K562 (cell line): ENCODE data around the gene DBNL. TPM values are rescaled to one million over a fixed set of nuclear protein-coding genes. Genes with fewer than 3 reads are reported as not detected.

ENCODE experiments used
- ATAC-seq: fragments of 200-7000 bp; cut with Tn5 transposase; 3 replicates; pipeline ENCODE4 v1.9.1; 2020; ENCODE audit warnings: moderate library complexity
- BruUV-seq: library from RNA; stranded (reverse); fragments of 400-500 nt; replicated peaks from 2 replicates; lab custom pipeline; 2021; lab: Mats Ljungman, UMichigan
- CTCF ChIA-PET: fragments of 300-600 bp; formaldehyde crosslinking; extraction: SDS; loops from one replicate; lab custom pipeline; 2021; ENCODE audit warnings: low intra/inter-chr PET ratio; lab: Yijun Ruan, JAX
- POLR2A ChIA-PET: fragments of 300-600, 350-650 bp; sonication (Branson Sonifier 250); formaldehyde crosslinking; extraction: SDS; loops from one replicate; lab custom pipeline; 2021; ENCODE audit warnings: antibody characterized with exemption, inconsistent platforms; lab: Yijun Ruan, JAX
- DNase-seq, 4 experiments: peaks; one replicate each; pipeline versions ENCODE4 v3.0.0 to v3.0.0-alpha.2; 2011 to 2018; ENCODE audit warnings: low spot score in 3 of 4, mixed read lengths in 3 of 4; ENCODE audit errors: extremely low read depth in 1 of 4
- FAIRE-seq: peaks from 2 replicates; lab custom pipeline; 2011; peaks lifted over from hg19 to GRCh38; lab: Jason Lieb, UNC
- H2AFZ ChIP-seq: 2 replicates; pipeline ENCODE4 v1.6.0; 2011; ENCODE audit warnings: low read depth, low read length, control low read depth, inconsistent platforms
- H3K27ac ChIP-seq: fragments of 200-600 bp; 3 replicates; pipeline ENCODE4 v1.8.0; 2011; ENCODE audit warnings: low read depth, mild to moderate bottlenecking, control low read depth, inconsistent platforms, low read length, moderate library complexity, mixed read lengths; ENCODE audit errors: extremely low read depth
- H3K27me3 ChIP-seq, 2 experiments: fragments of 300-600 bp in 1 of 2; 2 replicates in 1 of 2; 3 replicates in 1 of 2; pipeline versions ENCODE4 v1.6.0 to v1.8.0; 2011; ENCODE audit warnings: inconsistent platforms in 2 of 2, low read length in 2 of 2, mild to moderate bottlenecking in 1 of 2, mixed read lengths in 1 of 2, moderate library complexity in 1 of 2; ENCODE audit not compliant: control insufficient read depth in 2 of 2, insufficient read depth in 2 of 2
- H3K36me3 ChIP-seq: fragments of 300-600 bp; 3 replicates; pipeline ENCODE4 v1.8.0; 2011; ENCODE audit warnings: mild to moderate bottlenecking, low read length, inconsistent platforms; ENCODE audit not compliant: control insufficient read depth, insufficient read depth
- H3K4me1 ChIP-seq, 2 experiments: fragments of 200-600 bp in 1 of 2; replicated peaks in 1 of 2; 2 replicates in 1 of 2; 3 replicates in 1 of 2; pipeline versions ENCODE4 v1.5.1 to v1.8.0; 2011; ENCODE audit warnings: inconsistent platforms in 2 of 2, low read length in 2 of 2, mild to moderate bottlenecking in 1 of 2, mixed read lengths in 1 of 2, moderate library complexity in 1 of 2; ENCODE audit not compliant: control insufficient read depth in 2 of 2, insufficient read depth in 2 of 2
- H3K4me2 ChIP-seq: 2 replicates; pipeline ENCODE4 v1.6.1; 2011; ENCODE audit warnings: low read length, control low read depth, inconsistent platforms, mixed read lengths; ENCODE audit not compliant: insufficient read depth
- H3K4me3 ChIP-seq: fragments of 200-600 bp; sonication (generic), shearing (Covaris generic); 2 replicates; pipeline ENCODE4 v1.5.1; 2016; ENCODE audit warnings: control low read depth, inconsistent platforms
- H3K79me2 ChIP-seq: fragments of 200-600 bp; 3 replicates; pipeline ENCODE4 v1.8.0; 2011; ENCODE audit warnings: low read length, inconsistent platforms; ENCODE audit not compliant: control insufficient read depth, insufficient read depth
- H3K9ac ChIP-seq, 2 experiments: 2 replicates each; pipeline versions ENCODE4 v1.6.0 to v1.6.1; 2011; ENCODE audit warnings: low read depth in 2 of 2, low read length in 2 of 2, control low read depth in 1 of 2, inconsistent platforms in 1 of 2, mild to moderate bottlenecking in 1 of 2, mixed read lengths in 1 of 2; ENCODE audit not compliant: insufficient read depth in 1 of 2
- H3K9me1 ChIP-seq: one replicate; pipeline ENCODE4 v1.6.0; 2011; ENCODE audit warnings: inconsistent platforms, mild to moderate bottlenecking, low read length, moderate library complexity; ENCODE audit not compliant: control insufficient read depth, insufficient read depth
- H3K9me3 ChIP-seq: replicated peaks from 2 replicates; pipeline ENCODE4 v1.5.1; 2011; ENCODE audit warnings: low read depth, low read length, inconsistent platforms; ENCODE audit not compliant: control insufficient read depth, insufficient read depth
- H4K20me1 ChIP-seq: replicated peaks from 2 replicates; pipeline ENCODE4 v1.6.1; 2011; ENCODE audit warnings: low read length, inconsistent platforms, mixed read lengths; ENCODE audit not compliant: control insufficient read depth, insufficient read depth
- HDAC1 ChIP-seq, 2 experiments: fragments of 450-650 bp; IDR thresholded peaks; 2 replicates each; pipeline ENCODE4 v1.6.1; 2016 to 2017; ENCODE audit warnings: inconsistent platforms in 1 of 2, mild to moderate bottlenecking in 1 of 2, moderate library complexity in 1 of 2
- HLTF ChIP-seq: fragments of 450-650 bp; IDR thresholded peaks from 2 replicates; pipeline ENCODE4 v1.6.1; 2016
- HMG20A ChIP-seq: fragments of 450-650 bp; formaldehyde crosslinking; conservative IDR thresholded peaks from 2 replicates; pipeline ENCODE4 v1.4.0; 2020; ENCODE audit warnings: mild to moderate bottlenecking, mixed read lengths
- HNRNPH1 ChIP-seq: fragments of 200-400 bp; formaldehyde crosslinking; optimal IDR thresholded peaks from 2 replicates; pipeline ENCODE3; 2017; ENCODE audit warnings: low read depth, mild to moderate bottlenecking, low read length, moderate library complexity
- TFAM ChIP-seq: fragments of 250-450 bp; sonication (Bioruptor Pico); conservative IDR thresholded peaks from 2 replicates; pipeline ENCODE4 v1.5.0; 2021; ENCODE audit warnings: mild to moderate bottlenecking, moderate library complexity
- THRAP3 ChIP-seq: fragments of 450-650 bp; IDR thresholded peaks from 2 replicates; pipeline ENCODE4 v1.6.1; 2016; ENCODE audit warnings: mild to moderate bottlenecking, inconsistent platforms, borderline replicate concordance
- XRCC4 ChIP-seq: IDR thresholded peaks from one replicate; pipeline ENCODE4 v1.6.1; 2011; ENCODE audit not compliant: insufficient read depth, insufficient read length; ENCODE audit errors: extremely low read depth
- ZNF384 ChIP-seq: IDR thresholded peaks from 2 replicates; pipeline ENCODE4 v1.6.1; 2012; ENCODE audit warnings: low read depth, low read length, improper control_type of control experiment
- WGBS: fragments of 100-300 bp; shearing (Covaris generic); methylation state at CpG from one replicate; pipeline ENCODE4 v1.1.6; 2016; ENCODE audit warnings: low coverage, mixed read lengths; ENCODE audit not compliant: insufficient coverage; ENCODE audit errors: missing lambda C conversion rate; 5-methylcytosine and 5-hydroxymethylcytosine counted together
- in situ Hi-C: fragments of 300-500 bp; cut with MboI; formaldehyde crosslinking; loops from 4 replicates; pipeline ENCODE4 v1.15.0; 2018; ENCODE audit warnings: inconsistent platforms, mixed read lengths
- intact Hi-C: fragments of 100-400 bp; cut with micrococcal nuclease; formaldehyde crosslinking; loops from 2 replicates; pipeline ENCODE4 v1.14.2; 2022
- polyA plus RNA-seq, 8 experiments: library from polyadenylated mRNA; depleted of rRNA in 4 of 8; stranded (reverse) in 5 of 8; unstranded in 3 of 8; fragments of >200 nt; fragmentation: Nextera tagmentation in 2 of 8; fragmentation: Illumina TruSeq in 1 of 8; extraction: Ambion mirVana in 2 of 8; extraction: Trizol in 1 of 8; gene quantifications; 2 replicates each; pipeline versions ENCODE4 v1.2.1 to v1.2.3, GENCODE V29; 2011 to 2014; ENCODE audit warnings: inconsistent platforms in 1 of 8, missing spikeins in 1 of 8
- total RNA-seq, 7 experiments: library from RNA; depleted of rRNA in 6 of 7; stranded (reverse); fragments of >200 nt in 6 of 7; fragmentation: Illumina TruSeq in 2 of 7; extraction: Trizol in 2 of 7; gene quantifications; 2 replicates each; pipeline versions ENCODE4 v1.2.1 to v1.2.3, GENCODE V29; 2011 to 2021; ENCODE audit warnings: low replicate concordance in 1 of 7
- TF ChIP-seq, protein P1 (sequence below): fragments of 250-450 bp; sonication (Bioruptor Pico); IDR thresholded peaks from 2 replicates; pipeline ENCODE4 v1.4.0; 2020; ENCODE audit warnings: borderline replicate concordance
- TF ChIP-seq, protein P2 (sequence below): fragments of 450-650 bp; IDR thresholded peaks from 2 replicates; pipeline ENCODE4 v1.6.1; 2016; ENCODE audit warnings: missing biosample characterization, missing genetic modification characterization
- TF ChIP-seq, protein P3 (sequence below), 3 experiments: fragments of 200-800 bp in 1 of 3; sonication (Bioruptor generic) in 1 of 3; sonication (generic) in 1 of 3; formaldehyde crosslinking in 1 of 3; IDR thresholded peaks; 2 replicates each; pipeline versions ENCODE4 v1.6.1 to v1.8.0; 2016 to 2022; ENCODE audit warnings: mild to moderate bottlenecking in 2 of 3, missing compliant biosample characterization in 2 of 3, missing genetic modification characterization in 2 of 3, missing genetic modification reagents in 1 of 3
- TF ChIP-seq, protein P4 (sequence below): fragments of 450-650 bp; formaldehyde crosslinking; IDR thresholded peaks from 2 replicates; pipeline ENCODE4 v1.4.0; 2022; ENCODE audit warnings: missing genetic modification characterization
- TF ChIP-seq, protein P5 (sequence below): fragments of 250-450 bp; sonication (Bioruptor Pico); IDR thresholded peaks from 2 replicates; pipeline ENCODE4 v1.8.0; 2022; ENCODE audit warnings: inconsistent platforms

DBNL gene
- total and polyA plus RNA-seq, 9 of the 15 experiments (the other 6 are each of a cell fraction or from before 2014, with no cell fraction given): 1.9 to 65.1 (median 38.9) TPM

DNA sequence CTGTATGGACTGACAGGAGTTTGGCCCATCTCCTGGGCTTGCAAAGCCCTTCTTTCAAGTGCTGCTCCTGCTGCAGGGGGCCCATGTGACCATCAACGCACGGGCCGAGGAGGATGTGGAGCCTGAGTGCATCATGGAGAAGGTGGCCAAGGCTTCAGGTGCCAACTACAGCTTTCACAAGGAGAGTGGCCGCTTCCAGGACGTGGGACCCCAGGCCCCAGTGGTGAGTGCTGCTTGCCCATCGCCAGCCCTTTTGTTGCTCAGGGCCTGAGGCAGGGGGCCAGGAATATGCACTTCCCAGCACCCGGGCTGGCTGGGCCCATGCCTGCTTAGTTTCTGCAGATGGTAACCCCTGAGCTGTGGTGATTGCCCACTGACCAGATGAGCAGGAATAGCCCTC is 12.2 kb downstream of the DBNL start:
- no peaks in the 10 kb centered on the region for H3K79me2 ChIP-seq
- H3K4me1 ChIP-seq: peaks cover 0 to 10% of the 10 kb centered on the region in 2 experiments; a peak in 1 of 5 replicates
- H3K9ac ChIP-seq: peak overlapping the region in 1 of 2 experiments; percentile 35; a peak in 1 of 4 replicates
- in situ Hi-C loops (no loop called here), intact Hi-C loops (no loop called here)
- H3K27ac ChIP-seq: no peak overlapping the region
- no peak overlapping the region for H3K4me2 ChIP-seq
- H3K36me3 ChIP-seq: peaks cover 84% of the 10 kb centered on the region; the same call in 2 of the 3 replicates
- ATAC-seq (no peak), FAIRE-seq (no peak), DNase-seq (no peak)
- no peaks in the 10 kb centered on the region for H3K9me1 ChIP-seq
- no peaks in the 10 kb centered on the region for H3K27me3 ChIP-seq
- H3K9me3 ChIP-seq: no peaks in the 10 kb centered on the region
- ChIA-PET POLR2A (interaction anchor here (0.6 to 1.7 kb wide), 2 partner anchors 9 to 102 kb away, joined by 3 to 4 read pairs; partner anchors contain the start of gene PGAM2), CTCF (no interaction called here)
- H2AFZ ChIP-seq: no peak overlapping the region
- 91% methylated on average over 7 of the region's 7 CpGs for WGBS
- H4K20me1 ChIP-seq: peaks cover 3% of the 10 kb centered on the region; the same call in 1 of the 2 replicates
- no peak overlapping the region for H3K4me3 ChIP-seq
- no TSS peak for BruUV-seq
- TF ChIP-seq HLTF: no peak
- TF ChIP-seq TFAM: no peak
- TF ChIP-seq ZNF384: no peak
- no peak for TF ChIP-seq HDAC1 (IDR thresholded peaks at IDR 0.05)
- TF ChIP-seq, protein P1, sequence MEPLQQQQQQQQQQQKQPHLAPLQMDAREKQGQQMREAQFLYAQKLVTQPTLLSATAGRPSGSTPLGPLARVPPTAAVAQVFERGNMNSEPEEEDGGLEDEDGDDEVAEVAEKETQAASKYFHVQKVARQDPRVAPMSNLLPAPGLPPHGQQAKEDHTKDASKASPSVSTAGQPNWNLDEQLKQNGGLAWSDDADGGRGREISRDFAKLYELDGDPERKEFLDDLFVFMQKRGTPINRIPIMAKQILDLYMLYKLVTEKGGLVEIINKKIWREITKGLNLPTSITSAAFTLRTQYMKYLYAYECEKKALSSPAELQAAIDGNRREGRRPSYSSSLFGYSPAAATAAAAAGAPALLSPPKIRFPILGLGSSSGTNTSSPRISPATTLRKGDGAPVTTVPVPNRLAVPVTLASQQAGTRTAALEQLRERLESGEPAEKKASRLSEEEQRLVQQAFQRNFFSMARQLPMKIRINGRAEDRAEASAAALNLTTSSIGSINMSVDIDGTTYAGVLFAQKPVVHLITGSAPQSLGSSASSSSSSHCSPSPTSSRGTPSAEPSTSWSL (CRISPR knock-in tag): no peak
- TF ChIP-seq HMG20A: no peak
- TF ChIP-seq, protein P2, sequence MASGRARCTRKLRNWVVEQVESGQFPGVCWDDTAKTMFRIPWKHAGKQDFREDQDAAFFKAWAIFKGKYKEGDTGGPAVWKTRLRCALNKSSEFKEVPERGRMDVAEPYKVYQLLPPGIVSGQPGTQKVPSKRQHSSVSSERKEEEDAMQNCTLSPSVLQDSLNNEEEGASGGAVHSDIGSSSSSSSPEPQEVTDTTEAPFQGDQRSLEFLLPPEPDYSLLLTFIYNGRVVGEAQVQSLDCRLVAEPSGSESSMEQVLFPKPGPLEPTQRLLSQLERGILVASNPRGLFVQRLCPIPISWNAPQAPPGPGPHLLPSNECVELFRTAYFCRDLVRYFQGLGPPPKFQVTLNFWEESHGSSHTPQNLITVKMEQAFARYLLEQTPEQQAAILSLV (tag): no peak
- TF ChIP-seq XRCC4: no peak
- TF ChIP-seq, protein P3, sequence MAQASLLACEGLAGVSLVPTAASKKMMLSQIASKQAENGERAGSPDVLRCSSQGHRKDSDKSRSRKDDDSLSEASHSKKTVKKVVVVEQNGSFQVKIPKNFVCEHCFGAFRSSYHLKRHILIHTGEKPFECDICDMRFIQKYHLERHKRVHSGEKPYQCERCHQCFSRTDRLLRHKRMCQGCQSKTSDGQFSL (CRISPR knock-in tag; IDR thresholded peaks at IDR 0.05): no peak
- TF ChIP-seq, protein P3 (tag; IDR thresholded peaks at IDR 0.05): no peak
- TF ChIP-seq, protein P4, sequence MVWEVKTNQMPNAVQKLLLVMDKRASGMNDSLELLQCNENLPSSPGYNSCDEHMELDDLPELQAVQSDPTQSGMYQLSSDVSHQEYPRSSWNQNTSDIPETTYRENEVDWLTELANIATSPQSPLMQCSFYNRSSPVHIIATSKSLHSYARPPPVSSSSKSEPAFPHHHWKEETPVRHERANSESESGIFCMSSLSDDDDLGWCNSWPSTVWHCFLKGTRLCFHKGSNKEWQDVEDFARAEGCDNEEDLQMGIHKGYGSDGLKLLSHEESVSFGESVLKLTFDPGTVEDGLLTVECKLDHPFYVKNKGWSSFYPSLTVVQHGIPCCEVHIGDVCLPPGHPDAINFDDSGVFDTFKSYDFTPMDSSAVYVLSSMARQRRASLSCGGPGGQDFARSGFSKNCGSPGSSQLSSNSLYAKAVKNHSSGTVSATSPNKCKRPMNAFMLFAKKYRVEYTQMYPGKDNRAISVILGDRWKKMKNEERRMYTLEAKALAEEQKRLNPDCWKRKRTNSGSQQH (CRISPR knock-in tag): no peak
- TF ChIP-seq, protein P5, sequence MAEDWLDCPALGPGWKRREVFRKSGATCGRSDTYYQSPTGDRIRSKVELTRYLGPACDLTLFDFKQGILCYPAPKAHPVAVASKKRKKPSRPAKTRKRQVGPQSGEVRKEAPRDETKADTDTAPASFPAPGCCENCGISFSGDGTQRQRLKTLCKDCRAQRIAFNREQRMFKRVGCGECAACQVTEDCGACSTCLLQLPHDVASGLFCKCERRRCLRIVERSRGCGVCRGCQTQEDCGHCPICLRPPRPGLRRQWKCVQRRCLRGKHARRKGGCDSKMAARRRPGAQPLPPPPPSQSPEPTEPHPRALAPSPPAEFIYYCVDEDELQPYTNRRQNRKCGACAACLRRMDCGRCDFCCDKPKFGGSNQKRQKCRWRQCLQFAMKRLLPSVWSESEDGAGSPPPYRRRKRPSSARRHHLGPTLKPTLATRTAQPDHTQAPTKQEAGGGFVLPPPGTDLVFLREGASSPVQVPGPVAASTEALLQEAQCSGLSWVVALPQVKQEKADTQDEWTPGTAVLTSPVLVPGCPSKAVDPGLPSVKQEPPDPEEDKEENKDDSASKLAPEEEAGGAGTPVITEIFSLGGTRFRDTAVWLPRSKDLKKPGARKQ: no peak
- TF ChIP-seq THRAP3: no peak
- TF ChIP-seq HNRNPH1: no peak
